Esophagus (tissue), 2 donors: ENCODE results near the gene ILKAP. TPM values are rescaled to one million over a fixed set of nuclear protein-coding genes. Genes with fewer than 3 reads are reported as not detected.
"Not testable (repeated sequence)": the region's sequence is repeated elsewhere in the genome, so short reads cannot be mapped to it uniquely, and the experiment has no call there.

Experiments used
- H3K27ac ChIP-seq, 2 donors: one replicate each; pipeline ENCODE4 v1.5.1; 2013; ENCODE audit warnings: low read depth in 2 of 2, mild to moderate bottlenecking in 2 of 2, inconsistent platforms in 1 of 2, low read length in 1 of 2, moderate library complexity in 1 of 2
- H3K27me3 ChIP-seq, 2 donors: one replicate each; pipeline ENCODE4 v1.6.1; 2013; ENCODE audit warnings: low read length in 2 of 2, control low read depth in 1 of 2, mild to moderate bottlenecking in 1 of 2; ENCODE audit not compliant: insufficient read depth in 2 of 2, control insufficient read depth in 1 of 2
- H3K36me3 ChIP-seq, 2 donors: one replicate each; pipeline ENCODE4 v1.6.1; 2013; ENCODE audit warnings: low read length in 1 of 2; ENCODE audit not compliant: control insufficient read depth in 2 of 2, insufficient read depth in 2 of 2
- H3K4me1 ChIP-seq, 2 donors: one replicate each; pipeline ENCODE4 v1.6.1; 2013; ENCODE audit warnings: low read length in 1 of 2; ENCODE audit not compliant: control insufficient read depth in 2 of 2, insufficient read depth in 2 of 2
- H3K4me3 ChIP-seq, 2 donors: one replicate each; pipeline ENCODE4 v1.5.1; 2013; ENCODE audit warnings: low read length in 2 of 2, mild to moderate bottlenecking in 2 of 2, low read depth in 1 of 2, moderate library complexity in 1 of 2
- H3K9me3 ChIP-seq, 2 donors: one replicate each; pipeline ENCODE4 v1.6.1; 2013; ENCODE audit warnings: mild to moderate bottlenecking in 2 of 2, low read depth in 1 of 2, low read length in 1 of 2, moderate library complexity in 1 of 2; ENCODE audit not compliant: control insufficient read depth in 2 of 2, insufficient read depth in 1 of 2
- WGBS, 2 donors: extraction: QIAGEN DNeasy Blood & Tissue Kit; methylation state at CpG; one replicate each; pipeline ENCODE4 v1.1.7; 2013; 5-methylcytosine and 5-hydroxymethylcytosine counted together
- polyA plus RNA-seq, 2 donors: library from polyadenylated mRNA; stranded (reverse); fragments of 200-250 nt; gene quantifications; one replicate each; pipeline ENCODE4 v1.2.3, GENCODE V29; 2013
- donor health status: healthy with polysubstance abuse.
- donor health status: Bipolar disorder and iron deficiency.

ILKAP gene
- polyA plus RNA-seq, 2 donors = 36.7 to 41.4 TPM

DNA sequence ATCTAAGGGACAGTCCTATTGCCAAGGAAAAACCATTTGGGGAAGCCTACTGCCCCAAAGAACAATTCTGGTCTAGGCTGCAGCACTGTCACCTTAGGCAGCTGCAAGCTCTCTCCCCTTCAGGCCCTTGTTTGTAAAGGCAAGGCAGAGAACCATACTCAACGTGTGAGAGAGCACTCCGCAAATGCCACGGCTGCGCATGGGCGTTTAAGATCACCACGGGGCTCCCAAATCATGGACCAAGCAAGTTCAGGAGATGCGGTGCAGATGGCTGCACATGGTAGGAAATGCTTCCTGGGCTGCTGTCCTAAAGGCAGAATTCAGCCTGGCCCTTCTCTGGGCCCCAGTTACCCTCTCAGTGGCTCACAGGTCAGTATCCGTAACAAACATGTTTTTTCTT lies 29.2 kb downstream of the ILKAP start:
- Histone ChIP-seq H3K4me3 (no peak overlapping the region), H3K27me3 (no peaks in the 10 kb centered on the region), H3K27ac (no peak overlapping the region), H3K4me1 (peaks cover 2 to 4% of the 10 kb centered on the region in 2 donors), H3K36me3 (peaks cover 10 to 40% of the 10 kb centered on the region in 2 donors), H3K9me3 (no peaks in the 10 kb centered on the region)
- WGBS, 2 donors = 94% methylated on average over 8 of the region's 8 CpGs

DNA sequence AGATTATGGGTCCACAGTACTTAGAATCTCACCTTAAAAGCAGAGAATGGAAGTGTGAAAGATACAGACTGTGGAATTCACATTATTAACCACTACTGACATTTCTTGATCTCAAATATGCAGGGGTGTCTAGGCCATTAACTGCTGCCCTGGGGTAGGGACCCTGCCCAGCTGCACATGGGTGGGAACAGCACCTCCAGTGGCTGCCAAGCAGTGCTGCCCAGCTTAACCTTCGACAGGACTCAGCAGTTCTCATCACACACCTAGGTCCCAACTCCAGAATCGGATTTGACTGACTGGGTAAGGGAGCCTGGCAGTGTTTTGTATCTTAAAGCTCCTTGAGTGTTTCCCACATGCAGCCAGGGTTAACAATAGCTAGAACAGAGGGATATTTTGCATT lies 29.8 kb downstream of the ILKAP start:
- Histone ChIP-seq H3K27me3 (no peaks in the 10 kb centered on the region), H3K36me3 (peaks cover 10 to 42% of the 10 kb centered on the region in 2 donors), H3K27ac (peak overlapping the region in 1 of 2 donors; percentile 28), H3K9me3 (no peaks in the 10 kb centered on the region), H3K4me3 (no peak overlapping the region), H3K4me1 (peaks cover 2 to 4% of the 10 kb centered on the region in 2 donors)
- 93 to 97% methylated on average over 2 of the region's 2 CpGs for WGBS, 2 donors

DNA sequence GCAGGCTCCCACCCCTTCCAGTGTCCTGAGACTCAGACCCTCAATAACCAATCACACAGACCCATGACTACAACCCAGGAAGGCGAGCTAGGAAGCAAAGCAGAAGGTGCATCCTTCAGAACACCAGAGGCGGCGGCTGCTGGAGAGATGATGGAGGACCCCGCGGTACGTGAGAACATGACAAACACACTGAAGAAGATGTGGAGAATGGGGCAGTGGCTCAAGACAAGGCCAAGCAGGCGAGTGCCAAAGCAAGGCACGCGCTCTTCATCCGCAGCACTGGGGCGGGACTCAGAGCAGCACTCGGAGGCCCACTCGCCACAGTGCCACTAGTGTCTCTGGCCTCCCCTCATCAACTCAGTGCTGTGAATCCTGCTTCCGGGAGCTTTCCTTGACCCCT lies 31.1 kb downstream of the ILKAP start:
- Histone ChIP-seq H3K9me3 (no peaks in the 10 kb centered on the region), H3K27me3 (no peaks in the 10 kb centered on the region), H3K36me3 (peaks cover 12 to 39% of the 10 kb centered on the region in 2 donors), H3K4me1 (peaks cover 2 to 4% of the 10 kb centered on the region in 2 donors), H3K4me3 (no peak overlapping the region), H3K27ac (no peak overlapping the region)
- 90% methylated on average over 14 of the region's 14 CpGs for WGBS, 2 donors

DNA sequence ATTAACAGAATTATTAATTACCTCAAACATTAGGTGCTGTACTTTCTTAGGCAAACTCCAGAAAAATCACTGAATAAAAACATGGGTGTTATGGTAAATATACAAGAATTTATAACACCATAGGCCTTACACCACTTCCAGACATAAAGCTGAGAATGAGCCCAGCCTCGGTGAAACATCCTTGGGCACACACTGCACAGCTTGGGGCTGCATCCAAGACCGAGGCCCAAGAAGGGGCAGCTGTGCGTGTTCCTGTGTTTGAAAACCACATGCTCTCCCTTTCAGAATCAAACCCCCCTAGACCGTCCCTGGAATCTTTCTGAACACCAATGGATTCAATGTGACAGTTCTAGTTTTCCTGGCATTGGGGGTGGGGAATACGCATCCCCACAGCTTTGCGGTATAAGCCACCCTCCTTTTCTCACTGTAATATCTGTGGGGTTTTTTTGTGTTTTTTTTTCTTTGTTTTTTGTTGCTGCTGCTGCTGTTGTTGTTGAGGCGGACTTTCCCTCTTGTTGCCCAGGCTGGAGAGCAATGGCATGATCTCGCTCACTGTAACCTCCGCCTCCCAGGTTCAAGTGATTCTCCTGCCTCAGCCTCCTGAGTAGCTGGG lies 31.8 kb downstream of the ILKAP start:
- Histone ChIP-seq H3K4me1 (peaks cover 2 to 4% of the 10 kb centered on the region in 2 donors), H3K36me3 (peaks cover 15 to 39% of the 10 kb centered on the region in 2 donors), H3K27me3 (no peaks in the 10 kb centered on the region), H3K4me3 (no peak overlapping the region), H3K27ac (no peak overlapping the region), H3K9me3 (no peaks in the 10 kb centered on the region)
- WGBS, 2 donors = 92 to 96% methylated on average over 9 of the region's 9 CpGs

DNA sequence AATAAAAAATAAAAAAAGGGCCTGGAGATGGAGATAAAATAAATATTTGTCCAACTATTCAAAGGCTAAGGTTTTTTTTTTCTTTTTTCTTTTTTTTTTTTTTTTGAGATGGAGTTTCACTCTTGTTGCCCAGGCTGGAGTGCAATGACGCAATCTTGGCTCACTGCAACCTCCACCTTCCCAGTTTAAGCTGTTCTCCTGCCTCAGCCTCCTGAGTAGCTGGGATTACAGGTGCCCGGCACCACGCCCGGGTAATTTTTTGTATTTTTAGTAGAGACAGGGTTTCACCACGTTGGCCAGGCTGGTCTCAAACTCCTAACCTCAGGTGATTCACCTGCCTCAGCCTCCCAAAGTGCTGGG lies 32.4 kb downstream of the ILKAP start:
- not testable (repeated sequence) for H3K4me1 ChIP-seq, H3K27me3 ChIP-seq, H3K9me3 ChIP-seq, H3K27ac ChIP-seq, H3K4me3 ChIP-seq
- whole genome bisulfite sequencing, 2 donors = 75 to 78% methylated on average over 5 of the region's 5 CpGs
- peaks cover 12 to 39% of the 10 kb centered on the region in 2 donors for H3K36me3 ChIP-seq

DNA sequence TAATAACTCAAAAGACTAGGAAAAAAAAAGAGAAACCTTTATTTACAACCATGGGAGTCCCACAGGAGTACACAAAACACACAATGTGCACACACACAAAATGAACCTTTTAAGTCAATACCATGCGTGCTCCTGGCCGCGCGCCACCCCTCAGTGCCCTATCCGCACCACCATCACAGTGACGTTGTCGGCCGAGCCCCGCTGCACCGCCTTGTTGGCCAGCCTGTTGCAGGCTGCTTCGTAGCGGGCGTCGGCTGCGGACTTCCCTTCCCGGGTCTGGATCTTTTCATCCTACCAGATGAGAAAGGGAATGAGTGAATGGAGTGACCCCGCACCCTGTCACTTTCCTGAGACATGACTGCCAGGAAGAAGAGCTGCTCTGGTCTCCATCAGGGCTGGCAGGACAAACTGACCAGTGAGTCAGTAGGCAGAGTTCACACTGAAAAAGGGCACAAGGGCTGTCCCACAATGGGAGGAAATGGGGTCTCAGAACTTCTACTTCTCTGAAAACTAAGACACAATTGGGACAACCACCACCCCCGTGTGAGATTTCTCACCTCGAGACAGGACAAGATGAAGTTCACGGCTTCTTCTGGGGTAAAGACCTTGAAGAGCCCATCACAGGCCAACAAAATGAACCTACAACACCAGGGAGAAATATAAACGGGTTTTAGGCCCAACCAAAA lies 33.0 kb downstream of the ILKAP start:
- peaks cover 12 to 39% of the 10 kb centered on the region in 2 donors for H3K36me3 ChIP-seq
- no peak overlapping the region for H3K4me3 ChIP-seq
- peaks cover 2 to 4% of the 10 kb centered on the region in 2 donors for H3K4me1 ChIP-seq
- 85 to 87% methylated on average over 21 of the region's 21 CpGs for WGBS, 2 donors
- H3K27ac ChIP-seq = peak overlapping the region; percentile 32 to 45
- no peaks in the 10 kb centered on the region for H3K27me3 ChIP-seq
- H3K9me3 ChIP-seq = no peaks in the 10 kb centered on the region

DNA sequence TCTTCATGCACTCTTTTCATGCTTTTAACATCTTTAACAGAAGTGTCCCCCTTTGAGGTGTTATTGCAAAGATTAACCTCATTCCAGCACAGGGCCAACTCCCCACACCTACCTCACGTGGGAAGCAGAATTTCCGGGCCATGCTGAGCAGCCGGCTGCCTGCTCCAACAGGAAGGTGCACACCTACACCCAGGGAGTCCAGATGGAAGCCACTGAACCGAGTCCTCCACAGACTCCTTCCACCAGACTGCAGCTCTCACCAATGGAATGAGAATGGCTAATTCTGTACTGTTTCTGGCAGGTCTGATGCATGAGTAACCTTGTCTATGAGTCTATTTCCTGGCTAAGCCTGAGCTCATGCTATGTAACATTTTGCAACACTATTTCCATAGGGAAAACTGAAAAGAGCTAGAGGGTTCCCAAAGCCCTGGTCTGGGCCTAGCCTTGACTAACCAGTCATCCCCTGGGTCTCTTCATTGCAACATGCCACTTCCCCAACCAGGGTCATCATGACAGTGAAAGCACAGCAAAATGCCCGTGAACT lies 33.7 kb downstream of the ILKAP start:
- H3K9me3 ChIP-seq = no peaks in the 10 kb centered on the region
- H3K27ac ChIP-seq = peak overlapping the region; percentile 49 to 85
- H3K4me1 ChIP-seq = peaks cover 2 to 4% of the 10 kb centered on the region in 2 donors
- H3K36me3 ChIP-seq = peaks cover 12 to 37% of the 10 kb centered on the region in 2 donors
- 45 to 50% methylated on average over 5 of the region's 5 CpGs for WGBS, 2 donors
- H3K4me3 ChIP-seq = no peak overlapping the region
- H3K27me3 ChIP-seq = no peaks in the 10 kb centered on the region

DNA sequence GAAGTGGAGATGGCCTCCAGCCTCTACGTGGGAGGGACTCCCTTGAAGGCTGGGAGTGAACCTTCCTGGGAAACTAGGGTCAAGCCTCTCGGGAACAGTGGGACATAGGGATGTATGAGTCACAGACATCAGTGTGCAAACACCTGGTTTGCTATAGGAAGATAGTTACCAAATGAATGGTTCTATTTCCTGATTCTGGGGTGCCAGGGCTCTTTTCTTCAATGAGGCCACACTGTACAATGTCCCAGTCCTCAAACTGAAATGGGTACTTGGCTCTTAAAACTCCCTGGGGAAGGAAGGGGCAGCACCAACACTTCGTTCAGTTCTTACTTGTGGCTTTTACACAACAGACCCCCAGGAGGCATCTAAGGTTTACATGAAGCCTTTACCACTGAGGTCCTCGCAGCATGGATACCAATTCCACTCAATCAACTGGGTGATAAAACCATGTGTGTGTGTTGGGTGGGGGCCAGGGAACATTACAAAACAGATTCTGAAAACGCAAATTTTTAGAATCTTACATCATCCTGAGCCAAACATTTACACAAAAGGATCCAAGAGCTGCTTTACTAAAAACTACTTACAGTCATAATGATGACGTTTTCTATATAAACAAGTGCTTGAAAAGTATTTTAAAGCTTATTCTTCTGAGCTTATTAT lies 34.3 kb downstream of the ILKAP start:
- Histone ChIP-seq H3K4me3 (no peak overlapping the region), H3K9me3 (no peaks in the 10 kb centered on the region), H3K36me3 (peaks cover 9 to 35% of the 10 kb centered on the region in 2 donors), H3K27ac (peak overlapping the region; percentile 30 to 49), H3K27me3 (no peaks in the 10 kb centered on the region), H3K4me1 (peaks cover 4% of the 10 kb centered on the region in 2 donors)
- WGBS, 2 donors = 50 to 58% methylated on average over 6 of the region's 6 CpGs

DNA sequence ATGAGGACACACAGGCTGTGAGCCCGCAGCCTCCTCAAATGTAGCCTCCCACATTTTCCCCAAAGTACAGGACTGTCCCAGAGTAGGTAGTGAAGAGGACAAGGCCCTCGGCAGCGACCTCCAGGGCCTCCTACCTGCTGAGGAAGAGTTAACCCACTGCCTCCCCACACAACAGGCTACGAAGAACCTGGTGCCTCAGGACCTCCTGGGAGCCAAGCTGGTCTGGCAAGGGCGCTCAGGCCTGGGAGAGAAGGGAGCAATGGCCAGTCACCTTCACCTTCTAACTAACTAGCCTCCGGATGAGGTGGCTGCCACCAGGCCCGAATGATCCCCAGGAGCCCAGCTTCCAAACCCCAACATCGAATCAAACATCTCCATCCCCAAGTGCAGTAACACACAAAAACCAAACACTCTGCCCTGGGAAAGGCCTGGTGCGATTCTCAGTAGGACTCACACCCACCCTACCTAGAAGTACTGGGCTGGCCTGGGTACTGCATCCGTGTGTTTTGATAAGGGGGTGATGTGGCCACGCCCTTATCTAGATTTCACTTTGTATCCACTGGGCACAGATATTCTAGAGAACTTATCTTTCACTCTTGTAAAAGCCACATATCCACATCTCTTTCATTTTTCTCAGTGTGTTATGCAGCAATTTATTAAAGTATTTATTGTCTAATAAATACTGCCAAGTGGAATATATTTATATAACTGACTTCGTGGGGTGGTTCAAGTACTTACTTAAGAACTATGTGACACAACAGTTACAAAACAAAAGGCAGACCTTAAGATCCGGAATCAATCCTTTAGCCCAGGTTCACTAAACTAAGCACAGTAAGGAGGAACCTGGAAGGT lies 35.1 kb downstream of the ILKAP start:
- Histone ChIP-seq H3K27ac (peak overlapping the region; percentile 30 to 49), H3K4me3 (no peak overlapping the region), H3K9me3 (no peaks in the 10 kb centered on the region), H3K36me3 (peaks cover 5 to 31% of the 10 kb centered on the region in 2 donors), H3K27me3 (no peaks in the 10 kb centered on the region), H3K4me1 (peaks cover 8 to 10% of the 10 kb centered on the region in 2 donors)
- WGBS, 2 donors = 87 to 89% methylated on average over 13 of the region's 13 CpGs
